HepG2 (cell line): ENCODE results near the gene PXMP4. TPM values are rescaled to one million over a fixed set of nuclear protein-coding genes. Genes with fewer than 3 reads are reported as not detected.

Experiments
- ATF7 ChIP-seq, 2 experiments: fragments of 450-650 bp in 1 of 2; sonication (generic) in 1 of 2; formaldehyde crosslinking in 1 of 2; IDR thresholded peaks; 2 replicates each; pipeline versions ENCODE4 v1.4.0 to v1.6.1; 2016 to 2020; ENCODE audit warnings: antibody characterized with exemption in 1 of 2, mild to moderate bottlenecking in 1 of 2, missing genetic modification reagents in 1 of 2
- CHD4 ChIP-seq: fragments of 200-600 bp; sonication (generic); IDR thresholded peaks from 2 replicates; pipeline ENCODE4 v1.7.0; 2017; ENCODE audit warnings: mild to moderate bottlenecking, low read length, borderline replicate concordance
- HNRNPH1 ChIP-seq: fragments of 200-400 bp; formaldehyde crosslinking; optimal IDR thresholded peaks from 2 replicates; pipeline ENCODE3; 2017; ENCODE audit warnings: mild to moderate bottlenecking, low read depth, low read length
- JDP2 ChIP-seq: sonication (generic); formaldehyde crosslinking; IDR thresholded peaks from 2 replicates; pipeline ENCODE4 v1.8.1; 2022; ENCODE audit warnings: missing genetic modification reagents, borderline replicate concordance
- MAX ChIP-seq: IDR thresholded peaks from 2 replicates; pipeline ENCODE4 v1.6.1; 2012; ENCODE audit warnings: inconsistent platforms
- MXD4 ChIP-seq: IDR thresholded peaks from 2 replicates; pipeline ENCODE4 v1.6.1; 2016; ENCODE audit warnings: mild to moderate bottlenecking, missing biosample characterization, missing genetic modification reagents
- PLRG1 ChIP-seq: fragments of 450-650 bp; conservative IDR thresholded peaks from 2 replicates; pipeline ENCODE4 v1.6.1; 2016
- RNF219 ChIP-seq: sonication (generic); formaldehyde crosslinking; IDR thresholded peaks from 2 replicates; pipeline ENCODE4 v1.5.0; 2020; ENCODE audit warnings: mild to moderate bottlenecking, missing genetic modification reagents
- SIN3B ChIP-seq: fragments of 150-350 bp; IDR thresholded peaks from 2 replicates; pipeline ENCODE4 v1.6.1; 2014; ENCODE audit warnings: low read length
- SMAD3 ChIP-seq: sonication (generic); formaldehyde crosslinking; IDR thresholded peaks from 2 replicates; pipeline ENCODE4 v1.4.0; 2020; ENCODE audit warnings: missing genetic modification reagents
- SP1 ChIP-seq, 2 experiments: fragments of 450-650 bp in 1 of 2; sonication (generic) in 1 of 2; formaldehyde crosslinking in 1 of 2; IDR thresholded peaks; 2 replicates each; pipeline versions ENCODE4 v1.4.0 to v1.6.1; 2016 to 2020; ENCODE audit warnings: missing genetic modification reagents in 1 of 2
- STAG1 ChIP-seq: sonication (generic); formaldehyde crosslinking; IDR thresholded peaks from 2 replicates; pipeline ENCODE4 v1.4.0; 2020; ENCODE audit warnings: missing genetic modification reagents
- ZC3H13 ChIP-seq: sonication (generic); formaldehyde crosslinking; IDR thresholded peaks from 2 replicates; pipeline ENCODE4 v1.8.1; 2023; ENCODE audit warnings: mild to moderate bottlenecking, missing genetic modification reagents, moderate library complexity
- ZNF30 ChIP-seq: sonication (generic); formaldehyde crosslinking; IDR thresholded peaks from 2 replicates; pipeline ENCODE4 v1.5.0; 2020; ENCODE audit warnings: mild to moderate bottlenecking, missing genetic modification reagents
- ZNF329 ChIP-seq: sonication (generic); formaldehyde crosslinking; IDR thresholded peaks from 2 replicates; pipeline ENCODE4 v1.9.0; 2021; ENCODE audit warnings: low read depth, mild to moderate bottlenecking, missing genetic modification reagents
- ZNF430 ChIP-seq: sonication (generic); formaldehyde crosslinking; IDR thresholded peaks from 2 replicates; pipeline ENCODE4 v1.9.0; 2021; ENCODE audit warnings: mild to moderate bottlenecking, missing genetic modification reagents
- ZNF446 ChIP-seq: sonication (generic); formaldehyde crosslinking; IDR thresholded peaks from 2 replicates; pipeline ENCODE4 v1.5.0; 2020; ENCODE audit warnings: mild to moderate bottlenecking, missing genetic modification reagents
- ZNF558 ChIP-seq: sonication (generic); formaldehyde crosslinking; IDR thresholded peaks from 2 replicates; pipeline ENCODE4 v1.9.0; 2022; ENCODE audit warnings: mild to moderate bottlenecking, missing genetic modification reagents, borderline replicate concordance
- ZNF564 ChIP-seq: sonication (generic); formaldehyde crosslinking; IDR thresholded peaks from 2 replicates; pipeline ENCODE4 v1.8.1; 2023; ENCODE audit warnings: mild to moderate bottlenecking, missing genetic modification reagents
- ZNF577 ChIP-seq: sonication (generic); formaldehyde crosslinking; IDR thresholded peaks from 2 replicates; pipeline ENCODE4 v1.4.0; 2020; ENCODE audit warnings: mild to moderate bottlenecking, low read depth, missing genetic modification reagents, borderline replicate concordance
- ZNF839 ChIP-seq: sonication (generic); formaldehyde crosslinking; IDR thresholded peaks from 2 replicates; pipeline ENCODE4 v1.4.0; 2020; ENCODE audit warnings: missing genetic modification reagents, mild to moderate bottlenecking, borderline replicate concordance
- polyA plus RNA-seq, 8 experiments: library from polyadenylated mRNA; depleted of rRNA in 3 of 8; stranded (reverse) in 7 of 8; unstranded in 1 of 8; fragments of >200 nt; fragmentation: Illumina TruSeq in 4 of 8; extraction: Trizol in 4 of 8; gene quantifications; 2 replicates each; pipeline versions ENCODE4 v1.2.1 to v1.2.3, GENCODE V29; 2011 to 2016; ENCODE audit warnings: low read depth in 4 of 8, missing spikeins in 1 of 8, mixed read lengths in 1 of 8; ENCODE audit not compliant: insufficient read depth in 1 of 8
- total RNA-seq, 5 experiments: library from RNA; depleted of rRNA; stranded (reverse); fragments of >200 nt; fragmentation: Illumina TruSeq; extraction: Trizol; gene quantifications; 2 replicates each; pipeline ENCODE4 v1.2.3, GENCODE V29; 2016; ENCODE audit warnings: low read depth in 1 of 5
- TF ChIP-seq, protein P1 (sequence below): sonication (generic); formaldehyde crosslinking; IDR thresholded peaks from 2 replicates; pipeline ENCODE4 v1.8.1; 2023; ENCODE audit warnings: missing genetic modification reagents, mild to moderate bottlenecking, borderline replicate concordance
- TF ChIP-seq, protein P2 (sequence below): sonication (generic); formaldehyde crosslinking; IDR thresholded peaks from 2 replicates; pipeline ENCODE4 v1.5.0; 2020; ENCODE audit warnings: mild to moderate bottlenecking, low read depth, missing genetic modification reagents, borderline replicate concordance
- TF ChIP-seq, protein P3 (sequence below): sonication (generic); formaldehyde crosslinking; IDR thresholded peaks from 2 replicates; pipeline ENCODE4 v1.9.0; 2021; ENCODE audit warnings: missing genetic modification reagents, mild to moderate bottlenecking, borderline replicate concordance
- TF ChIP-seq, protein P4 (sequence below): sonication (generic); formaldehyde crosslinking; IDR thresholded peaks from 2 replicates; pipeline ENCODE4 v1.4.0; 2020; ENCODE audit warnings: mild to moderate bottlenecking, missing genetic modification reagents

PXMP4 gene
- total and polyA plus RNA-seq, 2 of the 13 experiments (the other 11 are each of a cell fraction or from before 2014, with no cell fraction given): not detected

- TF ChIP-seq RNF219 (CRISPR knock-in tag) (no peak), JDP2 (CRISPR knock-in tag) (no peak), ZNF30 (CRISPR knock-in tag) (no peak), ATF7 (IDR thresholded peaks at IDR 0.05) (no peak), ATF7 (CRISPR knock-in tag; IDR thresholded peaks at IDR 0.05) (no peak), CHD4 (0 out of 2 replicates have a peak, but pooled peaks have one; percentile 17), ZNF839 (CRISPR knock-in tag) (no peak), MAX (peak; percentile 74), PLRG1 (no peak), HNRNPH1 (no peak), ZNF430 (CRISPR knock-in tag) (no peak), ZNF577 (no peak), SP1 (IDR thresholded peaks at IDR 0.05) (no peak), SP1 (CRISPR knock-in tag; IDR thresholded peaks at IDR 0.05) (no peak), ZNF446 (no peak), SMAD3 (CRISPR knock-in tag) (no peak), STAG1 (CRISPR knock-in tag) (no peak), ZC3H13 (CRISPR knock-in tag) (no peak), ZNF564 (CRISPR knock-in tag) (no peak), SIN3B (no peak), ZNF558 (CRISPR knock-in tag) (no peak), MXD4 (0 out of 2 replicates have a peak, but pooled peaks have one; percentile 45), ZNF329 (no peak)
- TF ChIP-seq, protein P1, sequence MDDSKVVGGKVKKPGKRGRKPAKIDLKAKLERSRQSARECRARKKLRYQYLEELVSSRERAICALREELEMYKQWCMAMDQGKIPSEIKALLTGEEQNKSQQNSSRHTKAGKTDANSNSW: no peak
- TF ChIP-seq, protein P2, sequence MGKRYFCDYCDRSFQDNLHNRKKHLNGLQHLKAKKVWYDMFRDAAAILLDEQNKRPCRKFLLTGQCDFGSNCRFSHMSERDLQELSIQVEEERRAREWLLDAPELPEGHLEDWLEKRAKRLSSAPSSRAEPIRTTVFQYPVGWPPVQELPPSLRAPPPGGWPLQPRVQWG (CRISPR knock-in tag): no peak
- TF ChIP-seq, protein P3, sequence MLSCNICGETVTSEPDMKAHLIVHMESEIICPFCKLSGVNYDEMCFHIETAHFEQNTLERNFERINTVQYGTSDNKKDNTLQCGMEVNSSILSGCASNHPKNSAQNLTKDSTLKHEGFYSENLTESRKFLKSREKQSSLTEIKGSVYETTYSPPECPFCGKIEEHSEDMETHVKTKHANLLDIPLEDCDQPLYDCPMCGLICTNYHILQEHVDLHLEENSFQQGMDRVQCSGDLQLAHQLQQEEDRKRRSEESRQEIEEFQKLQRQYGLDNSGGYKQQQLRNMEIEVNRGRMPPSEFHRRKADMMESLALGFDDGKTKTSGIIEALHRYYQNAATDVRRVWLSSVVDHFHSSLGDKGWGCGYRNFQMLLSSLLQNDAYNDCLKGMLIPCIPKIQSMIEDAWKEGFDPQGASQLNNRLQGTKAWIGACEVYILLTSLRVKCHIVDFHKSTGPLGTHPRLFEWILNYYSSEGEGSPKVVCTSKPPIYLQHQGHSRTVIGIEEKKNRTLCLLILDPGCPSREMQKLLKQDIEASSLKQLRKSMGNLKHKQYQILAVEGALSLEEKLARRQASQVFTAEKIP (CRISPR knock-in tag): no peak
- TF ChIP-seq, protein P4, sequence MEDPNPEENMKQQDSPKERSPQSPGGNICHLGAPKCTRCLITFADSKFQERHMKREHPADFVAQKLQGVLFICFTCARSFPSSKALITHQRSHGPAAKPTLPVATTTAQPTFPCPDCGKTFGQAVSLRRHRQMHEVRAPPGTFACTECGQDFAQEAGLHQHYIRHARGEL (CRISPR knock-in tag): no peak
Observed at GRCh38 chr20:33710681-33711445, 9.2 kb downstream of the PXMP4 start (continued).
